Fibroblast of lung (primary cell): ENCODE measurements around the gene TMEM175.

ENCODE experiments used
- EZH2 ChIP-seq: IDR thresholded peaks from 2 replicates; pipeline ENCODE4 v1.5.1; 2012; ENCODE audit warnings: low read length, control low read depth, mild to moderate bottlenecking; ENCODE audit errors: missing control alignments
- TF ChIP-seq, protein P1 (sequence below), 2 donors: IDR thresholded peaks in 1 of 2; conservative IDR thresholded peaks in 1 of 2; 1 replicate in 1 of 2; 2 replicates in 1 of 2; pipeline ENCODE4 v1.5.1; 2011 to 2012; ENCODE audit warnings: low read length in 2 of 2, control low read depth in 1 of 2, inconsistent platforms in 1 of 2, low read depth in 1 of 2, mild to moderate bottlenecking in 1 of 2

DNA sequence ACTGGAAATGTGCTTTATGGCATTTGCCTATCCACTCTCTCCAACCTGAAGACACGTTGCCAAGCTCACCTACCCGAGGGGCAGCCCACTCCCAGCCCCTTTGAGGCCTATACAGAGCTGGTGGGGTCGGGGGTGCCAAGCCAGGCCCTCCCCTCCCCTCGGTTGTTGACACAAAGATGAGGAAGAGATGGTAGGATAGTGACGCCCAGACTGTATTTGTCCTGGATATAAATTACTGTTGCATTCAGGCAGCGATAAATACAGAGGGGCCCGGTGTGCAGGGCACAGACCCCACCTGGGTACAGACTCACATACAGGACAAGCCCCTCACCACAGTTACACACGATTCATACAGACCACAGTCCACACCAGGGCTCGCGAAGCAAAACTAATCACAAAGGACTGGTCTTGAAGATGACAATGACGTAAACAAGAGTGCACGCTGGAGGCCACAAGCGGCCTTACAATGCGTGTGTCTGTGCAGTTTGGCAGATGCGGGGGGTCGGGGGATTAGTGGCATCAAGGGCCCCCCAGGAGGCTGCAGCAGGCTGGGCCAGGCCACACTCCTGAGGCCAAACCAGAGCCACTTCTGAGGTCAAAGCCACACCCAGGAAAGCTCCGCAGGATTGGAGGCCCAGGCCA, 26.6 kb downstream of the TMEM175 start:
- TF ChIP-seq, protein P1, sequence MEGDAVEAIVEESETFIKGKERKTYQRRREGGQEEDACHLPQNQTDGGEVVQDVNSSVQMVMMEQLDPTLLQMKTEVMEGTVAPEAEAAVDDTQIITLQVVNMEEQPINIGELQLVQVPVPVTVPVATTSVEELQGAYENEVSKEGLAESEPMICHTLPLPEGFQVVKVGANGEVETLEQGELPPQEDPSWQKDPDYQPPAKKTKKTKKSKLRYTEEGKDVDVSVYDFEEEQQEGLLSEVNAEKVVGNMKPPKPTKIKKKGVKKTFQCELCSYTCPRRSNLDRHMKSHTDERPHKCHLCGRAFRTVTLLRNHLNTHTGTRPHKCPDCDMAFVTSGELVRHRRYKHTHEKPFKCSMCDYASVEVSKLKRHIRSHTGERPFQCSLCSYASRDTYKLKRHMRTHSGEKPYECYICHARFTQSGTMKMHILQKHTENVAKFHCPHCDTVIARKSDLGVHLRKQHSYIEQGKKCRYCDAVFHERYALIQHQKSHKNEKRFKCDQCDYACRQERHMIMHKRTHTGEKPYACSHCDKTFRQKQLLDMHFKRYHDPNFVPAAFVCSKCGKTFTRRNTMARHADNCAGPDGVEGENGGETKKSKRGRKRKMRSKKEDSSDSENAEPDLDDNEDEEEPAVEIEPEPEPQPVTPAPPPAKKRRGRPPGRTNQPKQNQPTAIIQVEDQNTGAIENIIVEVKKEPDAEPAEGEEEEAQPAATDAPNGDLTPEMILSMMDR (conservative IDR thresholded peaks at IDR 0.05 in 1 of 2, IDR thresholded peaks at IDR 0.05 in 1 of 2; ENCODE audit: low read depth in 1 of 2, low read length in 2 of 2): no peak
- TF ChIP-seq EZH2: no peak
